ENCODE results near the gene CCDC158. TPM values are rescaled to one million over a fixed set of nuclear protein-coding genes. Genes with fewer than 3 reads are reported as not detected.
A peak's percentile ranks its signal among the peaks of the same experiment; 100 is the strongest.
"Not testable (repeated sequence)": the region's sequence is repeated elsewhere in the genome, so short reads cannot be mapped to it uniquely, and the experiment has no call there.

The CCDC158 gene
- total RNA-seq, 1 donor from 2014 or later = not detected

DNA sequence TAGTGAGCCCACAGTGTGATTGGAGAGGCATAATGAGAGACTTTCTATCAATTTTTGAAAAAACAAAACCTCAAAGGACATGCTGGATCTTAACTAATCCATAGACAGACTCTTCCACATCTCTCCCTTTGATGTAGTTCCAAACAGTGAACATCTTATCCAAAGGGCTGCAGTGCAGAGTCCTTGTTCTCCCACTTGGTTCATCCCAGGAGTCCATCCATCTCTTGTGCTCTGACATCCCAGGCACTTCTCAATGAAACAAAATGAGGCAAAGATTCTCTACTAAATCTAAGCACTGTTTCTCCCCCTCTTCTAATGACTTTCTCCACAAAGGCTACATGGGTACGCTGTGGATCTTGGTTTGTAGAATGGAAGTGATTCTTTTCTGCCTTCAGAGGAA, 22.4 kb upstream of the CCDC158 start:
- no peak for DNase-seq
- H3K27ac Mint-ChIP-seq = no peak overlapping the region
- H3K36me3 Mint-ChIP-seq (ENCODE audit: low read depth) = no peaks in the 10 kb centered on the region
- intact Hi-C loops (cut with micrococcal nuclease) = no loop called here
- H3K9me3 Mint-ChIP-seq = no peaks in the 10 kb centered on the region
- peaks cover 10% of the 10 kb centered on the region for H3K27me3 Mint-ChIP-seq
- no peaks in the 10 kb centered on the region for H3K4me1 Mint-ChIP-seq
- no peak overlapping the region for H3K4me3 Mint-ChIP-seq

DNA sequence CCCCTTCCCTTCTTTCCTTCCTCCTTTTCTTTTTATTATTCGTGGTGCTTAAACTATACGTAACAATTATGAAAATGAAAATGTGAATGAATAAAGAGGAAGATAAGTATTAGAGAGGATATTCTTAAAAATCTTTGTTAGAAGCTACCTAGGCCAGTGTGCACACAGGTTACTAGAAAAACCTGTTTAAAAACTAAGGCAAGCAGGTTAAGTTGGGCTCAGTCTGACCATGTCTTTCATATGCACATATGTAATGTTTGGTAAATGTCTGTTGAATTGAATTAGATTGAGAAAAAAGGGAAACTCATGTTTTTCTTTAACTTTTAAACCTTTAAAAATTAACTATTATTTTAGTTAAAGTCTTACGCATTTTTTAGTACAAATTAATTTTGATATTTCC, 21.9 kb upstream of the CCDC158 start:
- intact Hi-C loops (cut with micrococcal nuclease) = no loop called here
- Mint-ChIP-seq H3K9me3 (no peaks in the 10 kb centered on the region), H3K4me3 (no peak overlapping the region), H3K36me3 (ENCODE audit: low read depth) (no peaks in the 10 kb centered on the region), H3K4me1 (no peaks in the 10 kb centered on the region), H3K27ac (no peak overlapping the region), H3K27me3 (peaks cover 10% of the 10 kb centered on the region)
- DNase-seq = no peak

DNA sequence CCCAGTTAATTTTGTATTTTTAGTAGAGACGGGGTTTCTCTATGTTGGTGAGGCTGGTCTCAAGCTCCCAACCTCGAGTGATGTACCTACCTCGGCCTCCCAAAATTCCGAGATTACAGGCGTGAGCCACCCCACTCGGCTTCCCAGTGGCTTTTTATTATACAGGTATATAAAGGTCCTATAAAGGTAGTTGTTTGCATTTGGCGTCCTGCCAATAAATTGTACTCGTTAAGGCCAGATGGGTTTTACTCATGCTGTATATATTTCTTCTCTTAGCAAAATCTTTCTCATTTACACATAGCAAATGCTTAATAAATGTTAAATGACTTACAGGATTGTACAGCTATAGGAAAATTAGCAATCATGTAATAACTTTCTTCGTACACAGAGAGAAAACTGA, 20.9 kb upstream of the CCDC158 start:
- peaks cover 17% of the 10 kb centered on the region for H3K27me3 Mint-ChIP-seq
- no peaks in the 10 kb centered on the region for H3K36me3 Mint-ChIP-seq (ENCODE audit: low read depth)
- no peak for DNase-seq
- no peak overlapping the region for H3K4me3 Mint-ChIP-seq
- no peaks in the 10 kb centered on the region for H3K4me1 Mint-ChIP-seq
- intact Hi-C loops (cut with micrococcal nuclease) = no loop called here
- H3K9me3 Mint-ChIP-seq = no peaks in the 10 kb centered on the region
- no peak overlapping the region for H3K27ac Mint-ChIP-seq

DNA sequence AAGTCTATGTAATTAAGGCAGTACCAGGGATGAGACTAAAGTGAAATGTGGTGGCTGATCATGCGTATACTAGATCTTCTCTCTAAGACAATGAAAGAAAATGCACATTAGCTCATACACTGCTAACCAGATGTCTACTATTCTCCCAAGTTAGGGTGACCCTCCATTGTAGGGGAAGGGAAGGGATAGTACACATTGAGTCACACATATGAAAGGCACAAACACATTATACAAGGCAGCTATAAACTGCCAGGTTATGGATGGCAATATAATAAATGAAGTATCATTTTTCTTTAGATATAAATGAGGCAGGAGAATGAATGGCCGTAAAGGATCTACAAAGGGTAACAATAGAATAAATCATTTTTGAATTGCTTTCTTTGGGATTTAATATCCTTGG, 18.6 kb upstream of the CCDC158 start:
- H3K27me3 Mint-ChIP-seq = peaks cover 34% of the 10 kb centered on the region
- DNase-seq = no peak
- H3K27ac Mint-ChIP-seq = no peak overlapping the region
- H3K36me3 Mint-ChIP-seq (ENCODE audit: low read depth) = no peaks in the 10 kb centered on the region
- H3K9me3 Mint-ChIP-seq = no peaks in the 10 kb centered on the region
- no peak overlapping the region for H3K4me3 Mint-ChIP-seq
- H3K4me1 Mint-ChIP-seq = no peaks in the 10 kb centered on the region
- intact Hi-C loops (cut with micrococcal nuclease) = no loop called here

DNA sequence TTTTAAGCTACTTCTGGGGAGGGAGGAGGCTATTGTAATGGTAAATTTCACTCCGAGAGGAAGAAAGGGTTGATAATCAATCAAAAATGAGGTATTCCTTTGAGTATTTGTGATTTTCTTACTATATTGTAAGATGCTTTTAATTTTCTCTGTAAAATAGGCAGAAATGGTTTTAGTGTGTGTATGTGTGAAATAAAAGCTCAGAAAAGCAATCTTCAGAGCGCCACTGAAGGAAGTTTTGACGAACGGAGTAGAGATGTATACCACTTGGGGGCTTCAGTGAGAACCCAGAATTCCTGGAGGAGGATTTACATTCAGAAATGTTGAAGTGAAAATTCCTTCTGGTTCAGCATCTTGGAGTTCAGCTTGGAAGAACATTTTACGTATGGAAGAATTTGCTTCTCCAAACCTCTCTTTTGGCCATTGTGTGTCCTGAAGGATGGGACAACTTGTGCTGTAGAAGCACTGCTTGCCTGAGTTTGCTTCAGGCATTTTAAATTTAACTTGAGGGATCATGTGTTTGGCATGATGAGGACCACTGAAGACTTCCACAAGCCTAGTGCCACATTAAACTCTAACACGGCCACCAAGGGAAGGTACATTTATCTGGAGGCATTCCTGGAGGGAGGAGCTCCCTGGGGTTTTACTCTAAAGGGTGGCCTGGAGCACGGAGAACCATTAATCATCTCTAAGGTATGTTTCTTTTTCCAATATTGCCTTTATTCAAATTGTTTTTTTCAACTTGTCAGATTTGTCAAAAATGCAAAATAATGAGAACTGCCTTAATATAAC, 14.8 kb upstream of the CCDC158 start:
- H3K9me3 Mint-ChIP-seq = no peaks in the 10 kb centered on the region
- no peak for DNase-seq
- H3K27me3 Mint-ChIP-seq = peaks cover 45% of the 10 kb centered on the region
- no peaks in the 10 kb centered on the region for H3K36me3 Mint-ChIP-seq (ENCODE audit: low read depth)
- H3K27ac Mint-ChIP-seq = no peak overlapping the region
- intact Hi-C loops (cut with micrococcal nuclease) = no loop called here
- no peak overlapping the region for H3K4me3 Mint-ChIP-seq
- H3K4me1 Mint-ChIP-seq = no peaks in the 10 kb centered on the region

DNA sequence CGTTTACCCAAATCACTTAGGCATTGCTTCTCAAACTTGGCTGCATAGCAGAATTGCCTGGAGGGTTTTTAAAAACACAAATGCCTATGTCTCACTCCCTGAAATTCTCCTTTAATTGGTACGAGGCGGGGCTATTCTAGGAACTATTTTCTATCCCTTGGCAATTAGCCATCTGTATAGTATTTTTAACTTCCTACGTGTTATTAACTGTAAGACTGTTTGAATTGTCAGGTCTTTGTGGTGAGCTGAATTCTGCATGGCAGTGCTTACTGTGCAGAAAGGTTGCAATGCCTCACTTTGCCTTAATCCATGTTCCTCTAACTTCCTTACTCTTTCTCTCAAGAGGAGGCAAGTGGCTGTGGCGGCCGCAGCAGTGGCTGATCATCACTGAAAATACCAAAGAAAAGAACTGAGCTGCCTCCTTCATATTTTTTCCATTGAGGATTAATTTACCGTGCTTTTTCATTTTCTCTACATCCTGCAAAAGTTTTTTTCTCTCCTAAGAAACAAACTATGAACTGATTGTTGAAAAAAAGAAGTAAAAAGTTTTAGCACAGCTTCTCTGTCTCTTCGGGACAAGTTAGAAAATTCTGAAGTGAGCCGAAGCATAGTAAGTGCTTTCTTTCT, 14.1 kb upstream of the CCDC158 start, which contains the start of gene SHROOM3:
TSS of gene SHROOM3 (plus strand) at position 329 of the 627 bp plus-strand sequence. CDS start 824 bp downstream, outside the sequence.
- H3K36me3 Mint-ChIP-seq (ENCODE audit: low read depth) = no peaks in the 10 kb centered on the region
- H3K27me3 Mint-ChIP-seq = peaks cover 45% of the 10 kb centered on the region
- intact Hi-C loops (cut with micrococcal nuclease) = no loop called here
- H3K27ac Mint-ChIP-seq = no peak within 1 kb of the TSS
- H3K4me1 Mint-ChIP-seq = no peaks in the 10 kb centered on the region
- H3K9me3 Mint-ChIP-seq = no peaks in the 10 kb centered on the region
- no peak for DNase-seq
- H3K4me3 Mint-ChIP-seq = no peak within 1 kb of the TSS

DNA sequence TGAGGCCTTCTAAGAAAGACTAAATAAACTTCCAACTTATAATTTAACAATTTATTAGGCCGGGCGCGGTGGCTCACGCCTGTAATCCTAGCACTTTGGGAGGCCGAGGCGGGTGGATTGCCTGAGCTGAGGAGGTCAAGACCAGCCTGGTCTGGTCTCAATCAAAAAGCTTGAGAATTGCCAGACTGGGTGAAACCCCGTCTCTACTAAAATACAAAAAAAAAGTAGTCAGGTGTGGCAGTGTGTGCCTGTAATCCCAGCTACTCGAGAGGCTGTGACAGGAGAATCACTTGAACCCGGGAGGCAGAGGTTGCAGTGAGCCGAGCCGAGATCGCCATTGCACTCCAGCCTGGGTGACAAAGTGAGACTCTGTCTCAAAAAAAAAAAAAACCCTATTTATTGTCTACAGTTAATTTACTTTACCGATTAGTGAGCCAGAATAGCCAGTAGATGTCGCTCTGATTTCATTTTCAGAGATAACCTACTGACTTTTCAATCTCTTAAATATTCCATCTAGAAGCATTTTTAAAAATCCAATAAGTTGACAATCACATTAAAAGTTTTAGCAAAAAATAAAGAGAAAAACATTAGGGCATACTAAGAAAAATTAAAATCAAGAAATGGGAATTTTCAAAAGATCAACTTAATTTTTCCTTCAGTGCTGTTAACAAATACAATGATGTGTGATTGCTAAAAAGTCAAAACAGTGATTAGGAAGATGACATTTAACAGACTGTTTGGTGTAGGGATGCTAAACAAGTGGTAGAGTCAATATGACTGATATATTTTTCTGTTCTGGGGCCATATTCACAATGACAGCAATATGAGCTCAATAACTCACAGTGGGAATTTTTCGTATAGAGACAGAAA, 9.8 kb upstream of the CCDC158 start:
- Mint-ChIP-seq H3K9me3 (no peaks in the 10 kb centered on the region), H3K27ac (no peak overlapping the region), H3K4me3 (no peak overlapping the region), H3K36me3 (ENCODE audit: low read depth) (no peaks in the 10 kb centered on the region), H3K27me3 (peaks cover 33% of the 10 kb centered on the region), H3K4me1 (no peaks in the 10 kb centered on the region)
- peak; percentile 62 for DNase-seq
- intact Hi-C loops (cut with micrococcal nuclease) = loop anchor here (1.0 to 2.0 kb wide), 2 partner anchors 75 to 318 kb away; no protein-coding TSS in a partner anchor

DNA sequence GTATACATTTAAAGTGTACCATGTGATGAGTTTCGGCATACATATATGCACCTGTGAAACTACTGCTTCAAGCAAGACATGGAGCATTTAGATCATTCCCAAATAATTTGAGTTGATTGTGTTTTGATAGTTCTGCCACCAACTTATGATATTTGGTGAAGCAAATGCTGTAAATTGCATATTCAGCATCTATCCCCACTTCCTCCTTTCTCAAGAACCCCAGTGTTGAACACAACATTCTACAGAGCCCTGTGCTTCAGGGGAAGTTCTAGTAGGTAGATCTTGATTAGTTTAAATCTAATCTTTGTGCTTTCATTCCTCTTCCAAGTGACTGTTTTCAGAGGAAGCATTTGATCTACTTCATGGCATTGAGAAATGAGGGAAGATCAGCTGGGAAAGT, 8.7 kb upstream of the CCDC158 start:
- H3K4me3 Mint-ChIP-seq = no peak overlapping the region
- DNase-seq = no peak
- H3K4me1 Mint-ChIP-seq = no peaks in the 10 kb centered on the region
- no peaks in the 10 kb centered on the region for H3K9me3 Mint-ChIP-seq
- H3K27me3 Mint-ChIP-seq = peaks cover 25% of the 10 kb centered on the region
- H3K36me3 Mint-ChIP-seq (ENCODE audit: low read depth) = no peaks in the 10 kb centered on the region
- H3K27ac Mint-ChIP-seq = no peak overlapping the region
- intact Hi-C loops (cut with micrococcal nuclease) = loop anchor here (1.0 to 2.0 kb wide), 2 partner anchors 76 to 319 kb away; no protein-coding TSS in a partner anchor

DNA sequence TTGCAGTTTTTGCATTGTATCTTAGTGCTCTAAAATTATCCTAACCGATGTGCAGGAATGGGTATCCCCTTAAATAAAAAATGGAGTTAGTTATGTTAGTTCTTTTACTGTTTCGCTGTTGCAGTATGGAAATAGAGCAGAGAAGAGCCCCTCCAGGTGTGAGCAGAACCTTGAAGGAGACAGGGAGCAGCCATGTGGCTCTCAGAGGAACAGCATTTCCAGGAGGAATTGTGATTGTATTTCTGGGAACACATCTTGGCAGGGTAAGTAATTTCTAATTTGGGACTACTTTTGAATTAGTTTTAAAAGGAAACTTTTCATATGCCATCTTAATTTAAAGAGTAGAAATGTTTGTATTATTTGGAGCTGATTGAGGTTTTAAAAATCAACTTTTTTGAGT, 5.3 kb upstream of the CCDC158 start:
- no peaks in the 10 kb centered on the region for H3K36me3 Mint-ChIP-seq (ENCODE audit: low read depth)
- intact Hi-C loops (cut with micrococcal nuclease) = no loop called here
- H3K27me3 Mint-ChIP-seq = peaks cover 20% of the 10 kb centered on the region

DNA sequence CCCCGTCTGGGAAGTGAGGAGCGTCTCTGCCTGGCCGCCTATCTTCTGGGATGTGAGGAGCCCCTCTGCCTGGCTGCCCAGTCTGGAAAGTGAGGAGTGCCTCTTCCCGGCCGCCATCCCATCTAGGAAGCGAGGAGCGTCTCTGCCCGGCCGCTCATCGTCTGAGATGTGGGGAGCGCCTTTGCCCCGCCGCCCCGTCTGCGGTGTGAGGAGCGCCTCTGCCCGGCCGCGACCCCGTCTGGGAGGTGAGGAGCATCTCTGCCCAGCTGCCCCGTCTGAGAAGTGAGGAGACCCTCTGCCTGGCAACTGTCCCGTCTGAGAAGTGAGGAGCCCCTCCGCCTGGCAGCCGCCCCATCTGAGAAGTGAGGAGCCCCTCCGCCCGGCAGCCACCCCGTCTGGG, 2.2 kb upstream of the CCDC158 start:
- not testable (repeated sequence) for H3K4me3 Mint-ChIP-seq; H3K36me3 Mint-ChIP-seq (ENCODE audit: low read depth)

More for the DNA sequence above, 5.3 kb upstream of the CCDC158 start:
- Mint-ChIP-seq H3K4me3 (no peak overlapping the region), H3K9me3 (no peaks in the 10 kb centered on the region), H3K4me1 (peaks cover 3% of the 10 kb centered on the region), H3K27ac (no peak overlapping the region)
- no peak for DNase-seq

DNA sequence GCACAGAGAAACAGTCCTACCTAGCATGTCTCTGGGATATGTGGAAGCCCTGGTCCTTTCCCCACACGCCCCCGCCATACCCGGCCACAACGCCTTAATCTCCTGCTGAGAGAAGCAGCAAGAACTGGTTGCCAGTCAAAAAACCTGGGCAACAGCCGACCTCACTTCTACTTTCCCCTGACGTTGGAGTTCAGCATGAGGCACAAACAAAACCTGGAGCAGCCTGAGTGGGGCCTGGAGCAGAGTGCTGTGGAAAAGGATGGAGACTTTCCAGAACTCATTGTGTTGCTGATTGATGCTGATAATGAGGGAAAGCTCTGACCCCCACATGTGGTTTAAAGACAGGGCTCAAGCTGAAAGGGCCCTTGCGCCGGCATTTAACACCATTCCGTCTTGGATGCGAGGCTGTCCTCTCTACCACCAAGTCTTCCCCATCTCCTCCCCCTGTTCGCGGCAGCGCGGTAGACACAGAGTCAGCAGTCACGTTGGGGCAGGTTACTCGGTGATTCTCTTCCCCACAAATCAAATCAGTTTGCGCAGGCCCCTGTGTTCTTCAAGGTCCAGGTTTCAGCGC, 666 bp downstream of the CCDC158 start:
- Mint-ChIP-seq H3K27ac (no peak overlapping the region), H3K9me3 (no peaks in the 10 kb centered on the region), H3K27me3 (peaks cover 23% of the 10 kb centered on the region), H3K36me3 (ENCODE audit: low read depth) (no peaks in the 10 kb centered on the region), H3K4me3 (peak overlapping the region; percentile 45), H3K4me1 (peaks cover 3% of the 10 kb centered on the region)
- DNase-seq = peak; percentile 51
- intact Hi-C loops (cut with micrococcal nuclease) = no loop called here

More for the DNA sequence above, 2.2 kb upstream of the CCDC158 start:
- peak; percentile 29 for DNase-seq
- H3K9me3 Mint-ChIP-seq; H3K4me1 Mint-ChIP-seq; intact Hi-C loops (cut with micrococcal nuclease); H3K27ac Mint-ChIP-seq: not testable (repeated sequence)
- H3K27me3 Mint-ChIP-seq = peaks cover 27% of the 10 kb centered on the region

DNA sequence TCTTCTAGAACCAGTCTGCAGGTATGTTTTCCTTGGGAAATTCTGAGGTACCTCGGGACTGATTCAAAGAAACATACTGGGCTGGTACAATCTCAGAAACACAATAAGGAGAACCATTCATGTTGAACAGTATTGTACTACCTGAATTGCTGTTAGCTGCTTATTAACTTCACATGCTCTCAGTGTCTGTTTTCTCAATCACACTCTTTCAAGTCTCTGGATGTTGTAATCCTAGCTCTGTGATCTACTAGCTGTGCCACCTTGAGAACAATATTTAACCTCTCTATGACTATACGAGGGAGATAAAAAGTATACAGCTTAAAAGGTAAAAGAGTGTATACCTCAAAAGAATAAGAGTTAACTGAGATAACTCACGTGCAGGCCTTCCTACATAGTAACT, 10.3 kb downstream of the CCDC158 start:
- H3K9me3 Mint-ChIP-seq = no peaks in the 10 kb centered on the region
- H3K4me3 Mint-ChIP-seq = no peak overlapping the region
- intact Hi-C loops (cut with micrococcal nuclease) = no loop called here
- peaks cover 12% of the 10 kb centered on the region for H3K27me3 Mint-ChIP-seq
- no peaks in the 10 kb centered on the region for H3K4me1 Mint-ChIP-seq
- H3K36me3 Mint-ChIP-seq (ENCODE audit: low read depth) = no peaks in the 10 kb centered on the region
- no peak overlapping the region for H3K27ac Mint-ChIP-seq
- no peak for DNase-seq

DNA sequence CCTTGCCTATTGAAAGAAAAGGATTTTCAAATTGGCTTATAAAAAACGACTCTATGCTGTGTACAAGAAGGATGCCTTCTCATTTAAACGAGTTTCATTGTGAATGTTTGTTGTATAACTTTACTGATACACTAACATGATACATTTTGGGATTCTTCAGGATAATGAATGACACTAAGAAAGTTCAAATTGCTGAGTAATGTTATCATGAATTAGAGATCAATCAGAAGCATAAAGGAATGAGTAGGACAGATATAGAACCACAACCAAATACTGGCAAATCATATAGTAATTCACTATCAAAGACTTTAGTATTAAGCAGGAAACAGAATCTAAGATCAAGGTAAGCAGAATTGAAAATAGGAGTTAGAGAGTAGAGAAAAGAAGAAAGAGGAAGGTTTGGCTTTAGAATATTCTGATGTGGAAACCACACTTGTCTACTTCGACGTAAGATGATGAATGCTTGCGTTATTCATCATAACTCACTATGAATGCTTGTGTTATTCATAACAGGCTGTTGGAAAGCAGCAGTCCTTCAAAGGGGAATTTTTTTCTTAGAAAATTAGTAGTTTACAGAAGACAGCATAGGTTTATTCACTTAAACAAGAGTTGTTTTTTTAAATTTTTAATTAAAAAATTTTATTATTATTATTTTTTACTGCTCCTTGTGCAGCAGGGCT, 13.4 kb downstream of the CCDC158 start:
- Mint-ChIP-seq H3K4me1 (no peaks in the 10 kb centered on the region), H3K4me3 (no peak overlapping the region), H3K27me3 (peaks cover 24% of the 10 kb centered on the region), H3K36me3 (ENCODE audit: low read depth) (no peaks in the 10 kb centered on the region), H3K9me3 (no peaks in the 10 kb centered on the region), H3K27ac (no peak overlapping the region)
- no peak for DNase-seq
- intact Hi-C loops (cut with micrococcal nuclease) = no loop called here
